Measurements from ENCODE around the gene PGC.

- TF ChIP-seq CTCF (IDR thresholded peaks at IDR 0.05) (no peak), POLR2A (IDR thresholded peaks at IDR 0.05) (no peak)
Observed at GRCh38 chr6:41705311-41705995, 41.7 kb downstream of the PGC start.

Measured in Peyer's patch (tissue), 4 donors.